H1 (cell line): ENCODE data around the gene PLB1. TPM values are rescaled to one million over a fixed set of nuclear protein-coding genes. Genes with fewer than 3 reads are reported as not detected.

Experiments
- CTCF ChIA-PET: fragments of 300-600 bp; sonication (Branson Sonifier 250); formaldehyde crosslinking; loops from one replicate; lab custom pipeline; 2021; ENCODE audit not compliant: partially characterized antibody; lab: Charles Lee
- POLR2A ChIA-PET: fragments of 300-600 bp; sonication (Branson Sonifier 250); formaldehyde crosslinking; loops from one replicate; lab custom pipeline; 2021; ENCODE audit warnings: inconsistent platforms; ENCODE audit not compliant: partially characterized antibody; lab: Charles Lee
- DNase-seq, 2 experiments: peaks; one replicate each; pipeline versions ENCODE4 v3.0.0 to v3.0.0-alpha.2; 2010 to 2022; ENCODE audit warnings: low spot score in 2 of 2, low read depth in 1 of 2, mixed read lengths in 1 of 2
- FAIRE-seq: peaks from 2 replicates; lab custom pipeline; 2011; peaks lifted over from hg19 to GRCh38; lab: Jason Lieb, UNC
- H2AFZ ChIP-seq: 2 replicates; pipeline ENCODE4 v1.8.1; 2012; ENCODE audit warnings: low read length, inconsistent platforms
- H2AK5ac ChIP-seq: 2 replicates; pipeline ENCODE4 v1.6.1; 2013; ENCODE audit warnings: low read depth, low read length
- H2BK120ac ChIP-seq: replicated peaks from 2 replicates; pipeline ENCODE3; 2013; ENCODE audit warnings: low read depth, low read length, inconsistent platforms
- H2BK12ac ChIP-seq: 2 replicates; pipeline ENCODE4 v1.6.1; 2013; ENCODE audit warnings: low read depth, low read length
- H2BK15ac ChIP-seq: 2 replicates; pipeline ENCODE4 v1.6.1; 2013; ENCODE audit warnings: low read length
- H2BK20ac ChIP-seq: 2 replicates; pipeline ENCODE4 v1.6.1; 2013; ENCODE audit warnings: low read length
- H2BK5ac ChIP-seq: 2 replicates; pipeline ENCODE4 v1.6.1; 2013; ENCODE audit warnings: low read depth, low read length
- H3K14ac ChIP-seq: 2 replicates; pipeline ENCODE4 v1.6.1; 2013; ENCODE audit warnings: inconsistent platforms; ENCODE audit not compliant: insufficient read length
- H3K18ac ChIP-seq: 2 replicates; pipeline ENCODE4 v1.6.1; 2013; ENCODE audit warnings: low read length; ENCODE audit errors: extremely low read depth
- H3K23ac ChIP-seq: 2 replicates; pipeline ENCODE4 v1.6.1; 2013; ENCODE audit warnings: inconsistent platforms; ENCODE audit not compliant: insufficient read length
- H3K23me2 ChIP-seq: 2 replicates; pipeline ENCODE4 v1.6.1; 2013; ENCODE audit warnings: low read depth, low read length
- H3K27ac ChIP-seq: 2 replicates; pipeline ENCODE4 v1.6.1; 2011; ENCODE audit warnings: low read depth, low read length, inconsistent platforms
- H3K27me3 ChIP-seq, 4 experiments: replicated peaks in 1 of 4; 1 replicate in 1 of 4; 2 replicates in 3 of 4; pipeline versions ENCODE4 v1.6.1 to v1.8.1; 2011 to 2013; ENCODE audit warnings: low read length in 3 of 4, mild to moderate bottlenecking in 3 of 4, inconsistent platforms in 2 of 4, mixed read lengths in 2 of 4, moderate library complexity in 1 of 4; ENCODE audit not compliant: control insufficient read depth in 3 of 4, insufficient read depth in 3 of 4; ENCODE audit errors: extremely low read depth in 1 of 4
- H3K36me3 ChIP-seq, 4 experiments: 2 replicates each; pipeline versions ENCODE4 v1.6.1 to v1.8.1; 2011 to 2013; ENCODE audit warnings: mild to moderate bottlenecking in 4 of 4, low read length in 3 of 4, moderate library complexity in 2 of 4, control low read depth in 1 of 4, inconsistent platforms in 1 of 4; ENCODE audit not compliant: insufficient read depth in 4 of 4, control insufficient read depth in 2 of 4
- H3K4ac ChIP-seq: replicated peaks from 2 replicates; pipeline ENCODE3; 2013; ENCODE audit warnings: low read length, low read depth, mixed read lengths, inconsistent platforms; ENCODE audit not compliant: insufficient read length
- H3K4me1 ChIP-seq, 4 experiments: replicated peaks in 1 of 4; 1 replicate in 1 of 4; 2 replicates in 3 of 4; pipeline versions ENCODE4 v1.6.1 to v1.8.1; 2011 to 2013; ENCODE audit warnings: low read length in 3 of 4, inconsistent platforms in 2 of 4, mixed read lengths in 1 of 4; ENCODE audit not compliant: insufficient read depth in 4 of 4, control insufficient read depth in 3 of 4
- H3K4me2 ChIP-seq, 2 experiments: 2 replicates each; pipeline versions ENCODE4 v1.6.1 to v1.8.1; 2011 to 2013; ENCODE audit warnings: low read depth in 2 of 2, low read length in 2 of 2, control low read depth in 1 of 2, inconsistent platforms in 1 of 2, mild to moderate bottlenecking in 1 of 2; ENCODE audit not compliant: insufficient read depth in 1 of 2
- H3K4me3 ChIP-seq, 4 experiments: fragments of 200-600, 300-600 bp in 1 of 4; sonication (generic), shearing (Covaris generic), sonication (Bioruptor Twin) in 1 of 4; 2 replicates each; pipeline versions ENCODE4 v1.5.1 to v1.8.1; 2011 to 2016; ENCODE audit warnings: low read length in 4 of 4, low read depth in 3 of 4, control low read depth in 2 of 4, inconsistent platforms in 2 of 4, mild to moderate bottlenecking in 2 of 4, mixed read lengths in 1 of 4, moderate library complexity in 1 of 4; ENCODE audit not compliant: insufficient read depth in 2 of 4; ENCODE audit errors: extremely low read depth in 1 of 4
- H3K56ac ChIP-seq: replicated peaks from 2 replicates; pipeline ENCODE3; 2013; ENCODE audit warnings: low read depth, mild to moderate bottlenecking, mixed read lengths, low read length, inconsistent platforms; ENCODE audit not compliant: insufficient read length
- H3K79me1 ChIP-seq: 2 replicates; pipeline ENCODE4 v1.6.1; 2013; ENCODE audit warnings: low read depth, low read length, control low read depth
- H3K79me2 ChIP-seq, 2 experiments: 2 replicates each; pipeline versions ENCODE4 v1.6.1 to v1.8.1; 2012 to 2013; ENCODE audit warnings: low read length in 2 of 2, mild to moderate bottlenecking in 2 of 2, inconsistent platforms in 1 of 2; ENCODE audit not compliant: insufficient read depth in 2 of 2, control insufficient read depth in 1 of 2
- H3K9ac ChIP-seq, 4 experiments: replicated peaks in 1 of 4; 1 replicate in 1 of 4; 2 replicates in 3 of 4; pipeline versions ENCODE4 v1.6.1 to v1.8.1; 2011 to 2013; ENCODE audit warnings: low read depth in 3 of 4, low read length in 3 of 4, control low read depth in 2 of 4, mild to moderate bottlenecking in 2 of 4, moderate library complexity in 2 of 4, inconsistent platforms in 1 of 4; ENCODE audit errors: extremely low read depth in 1 of 4
- H3K9me3 ChIP-seq, 2 experiments: 2 replicates each; pipeline versions ENCODE4 v1.6.1 to v1.8.1; 2012 to 2013; ENCODE audit warnings: mild to moderate bottlenecking in 2 of 2, moderate library complexity in 2 of 2, control low read depth in 1 of 2, inconsistent platforms in 1 of 2, low read depth in 1 of 2, low read length in 1 of 2, mixed read lengths in 1 of 2; ENCODE audit not compliant: insufficient read depth in 2 of 2
- H4K20me1 ChIP-seq, 2 experiments: replicated peaks in 1 of 2; 2 replicates each; pipeline versions ENCODE3 to v1.8.1; 2011 to 2013; ENCODE audit warnings: inconsistent platforms in 2 of 2, low read length in 2 of 2, mild to moderate bottlenecking in 1 of 2; ENCODE audit not compliant: insufficient read depth in 2 of 2, control insufficient read depth in 1 of 2
- H4K5ac ChIP-seq: 2 replicates; pipeline ENCODE4 v1.6.1; 2013; ENCODE audit warnings: low read length, low read depth, mixed read lengths, inconsistent platforms; ENCODE audit not compliant: insufficient read length
- H4K8ac ChIP-seq: 2 replicates; pipeline ENCODE4 v1.8.0; 2013; ENCODE audit warnings: mild to moderate bottlenecking, moderate library complexity, low read length, inconsistent platforms; ENCODE audit not compliant: insufficient read depth; ENCODE audit errors: extremely low read depth
- H4K91ac ChIP-seq: replicated peaks from 2 replicates; pipeline ENCODE3; 2013; ENCODE audit warnings: low read length, mixed read lengths, inconsistent platforms; ENCODE audit not compliant: insufficient read length
- CBX5 ChIP-seq: fragments of 300-800, 300-1000 bp; sonication (generic); IDR thresholded peaks from 2 replicates; pipeline ENCODE4 v1.7.1; 2016; ENCODE audit warnings: antibody characterized with exemption, low read length, low read depth
- CHD2 ChIP-seq: IDR thresholded peaks from 2 replicates; pipeline ENCODE4 v1.6.1; 2012; ENCODE audit warnings: low read length, improper control_type of control experiment
- EP300 ChIP-seq, 2 experiments: IDR thresholded peaks; 1 replicate in 1 of 2; 2 replicates in 1 of 2; pipeline ENCODE4 v1.6.1; 2011 to 2012; ENCODE audit warnings: low read depth in 2 of 2, low read length in 2 of 2, mild to moderate bottlenecking in 2 of 2, borderline replicate concordance in 1 of 2, inconsistent platforms in 1 of 2, moderate library complexity in 1 of 2
- KDM1A ChIP-seq: fragments of 200-600, 300-600 bp; sonication (generic); IDR thresholded peaks from 2 replicates; pipeline ENCODE4 v1.7.1; 2016; ENCODE audit warnings: mild to moderate bottlenecking, low read length, borderline replicate concordance
- MAFK ChIP-seq: IDR thresholded peaks from 2 replicates; pipeline ENCODE4 v1.6.1; 2012; ENCODE audit warnings: low read depth, mild to moderate bottlenecking, improper control_type of control experiment, low read length
- PHF8 ChIP-seq: fragments of 200-600 bp; sonication (generic); conservative IDR thresholded peaks from 2 replicates; pipeline ENCODE4 v1.7.1; 2012; ENCODE audit warnings: low read depth, mild to moderate bottlenecking, inconsistent platforms, low read length, moderate library complexity
- POU5F1 ChIP-seq: IDR thresholded peaks from 2 replicates; pipeline ENCODE4 v1.6.1; 2011; ENCODE audit warnings: low read depth, mild to moderate bottlenecking, low read length, moderate library complexity
- RFX5 ChIP-seq: IDR thresholded peaks from 2 replicates; pipeline ENCODE4 v1.6.1; 2011; ENCODE audit warnings: low read depth, low read length, improper control_type of control experiment, borderline replicate concordance
- SP4 ChIP-seq: IDR thresholded peaks from 2 replicates; pipeline ENCODE4 v1.6.1; 2012; ENCODE audit warnings: low read length, inconsistent platforms
- SUZ12 ChIP-seq: fragments of 200-600 bp; sonication (generic); IDR thresholded peaks from 2 replicates; pipeline ENCODE4 v1.6.1; 2012; ENCODE audit warnings: mild to moderate bottlenecking, inconsistent platforms, low read length, moderate library complexity, mixed read lengths
- TAF7 ChIP-seq: optimal IDR thresholded peaks from 2 replicates; pipeline ENCODE3; 2011; ENCODE audit warnings: low read depth, mild to moderate bottlenecking, inconsistent platforms, low read length, moderate library complexity, borderline replicate concordance
- YY1 ChIP-seq: IDR thresholded peaks from 2 replicates; pipeline ENCODE4 v1.6.1; 2011; ENCODE audit warnings: low read depth, mild to moderate bottlenecking, low read length
- WGBS, 2 experiments: shearing (Covaris generic) in 1 of 2; methylation state at CpG; one replicate each; pipeline versions ENCODE4 v1.1.6 to v1.1.7; 2013 to 2015; ENCODE audit warnings: low lambda C conversion rate in 2 of 2, mixed read lengths in 2 of 2, inconsistent platforms in 1 of 2, low coverage in 1 of 2, missing lambda C conversion rate in 1 of 2; ENCODE audit not compliant: insufficient replicate concordance in 2 of 2, insufficient coverage in 1 of 2, insufficient read length in 1 of 2; ENCODE audit errors: extremely low coverage in 1 of 2, missing lambda C conversion rate in 1 of 2; 5-methylcytosine and 5-hydroxymethylcytosine counted together
- polyA plus RNA-seq, 7 experiments: library from polyadenylated mRNA; depleted of rRNA in 3 of 7; stranded (reverse) in 5 of 7; unstranded in 2 of 7; fragments of >200 nt in 5 of 7; fragments of 200-250 nt in 2 of 7; gene quantifications; 1 replicate in 5 of 7; 2 replicates in 1 of 7; 4 replicates in 1 of 7; pipeline versions ENCODE4 v1.2.1 to v1.2.3, GENCODE V29; 2011 to 2013; ENCODE audit warnings: missing spikeins in 2 of 7, mixed read lengths in 2 of 7
- total RNA-seq: library from RNA; stranded (reverse); fragmentation: NEBNext Ultra II Directional; extraction: Animal tissue kit (Norgen Biotek cat#: 25700); gene quantifications from 2 replicates; pipeline ENCODE4 v1.2.1, GENCODE V29; 2021
- TF ChIP-seq, protein P1 (sequence below): IDR thresholded peaks from 2 replicates; pipeline ENCODE4 v1.6.1; 2012; ENCODE audit warnings: low read length, inconsistent platforms

The PLB1 gene
- total and polyA plus RNA-seq, 2 of the 8 experiments (the other 6 are each of a cell fraction or from before 2014, with no cell fraction given), result 0.20 to 0.36 TPM

DNA sequence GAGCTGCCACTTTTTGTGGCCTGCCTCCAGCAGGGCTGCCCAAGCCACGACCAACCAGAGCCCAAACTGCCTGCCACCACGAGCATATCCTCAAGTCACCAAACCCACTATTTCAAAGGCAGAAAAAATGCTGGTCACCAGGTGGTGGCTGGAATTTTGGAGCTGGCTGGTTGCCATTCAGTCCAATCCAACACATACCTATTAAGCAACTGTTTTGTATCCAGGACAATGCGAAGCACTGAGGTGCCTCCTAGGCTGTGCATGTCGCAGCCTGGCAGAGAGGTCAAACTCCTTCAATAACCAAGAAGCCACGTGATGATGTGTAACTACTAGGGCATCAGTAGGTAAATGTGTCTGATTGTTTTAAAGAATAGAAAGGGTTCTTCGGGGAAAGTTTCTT, 147.5 kb downstream of the PLB1 start:
- Histone ChIP-seq H3K79me2 (no peaks in the 10 kb centered on the region), H3K56ac (no peak overlapping the region), H3K27me3 (no peaks in the 10 kb centered on the region), H4K91ac (no peak overlapping the region), H2BK20ac (no peak overlapping the region), H4K8ac (no peak overlapping the region), H2AK5ac (no peak overlapping the region), H3K23me2 (no peaks in the 10 kb centered on the region), H3K79me1 (no peaks in the 10 kb centered on the region), H4K5ac (no peak overlapping the region), H2BK120ac (no peak overlapping the region), H3K14ac (no peak overlapping the region), H2AFZ (no peak overlapping the region), H3K23ac (no peak overlapping the region), H3K36me3 (no peaks in the 10 kb centered on the region), H3K4me2 (no peak overlapping the region), H2BK15ac (no peak overlapping the region), H3K18ac (no peak overlapping the region), H3K4ac (no peak overlapping the region), H3K9me3 (no peaks in the 10 kb centered on the region), H3K27ac (no peak overlapping the region), H3K9ac (no peak overlapping the region), H4K20me1 (no peaks in the 10 kb centered on the region), H2BK12ac (no peak overlapping the region), H3K4me1 (peaks cover 0 to 10% (median 2%) of the 10 kb centered on the region in 4 experiments; a peak in 2 of 7 replicates), H2BK5ac (no peak overlapping the region), H3K4me3 (no peak overlapping the region)
- WGBS, 2 experiments, result 97% methylated on average over 6 of the region's 6 CpGs; no CpG with 5 or more reads in 1 of the 2 experiments
- ChIA-PET CTCF (interaction anchor here (1.7 to 2.4 kb wide), 2 partner anchors 12 to 22 kb away, joined by 4 read pairs; no protein-coding TSS in a partner anchor), POLR2A (no interaction called here)
- no peak for DNase-seq
- no peak for FAIRE-seq
- no peak for TF ChIP-seq EP300 (IDR thresholded peaks at IDR 0.05; ENCODE audit: borderline replicate concordance in 1 of 2, low read depth in 2 of 2, low read length in 2 of 2)
- no peak for TF ChIP-seq YY1
- TF ChIP-seq CHD2, result no peak
- no peak for TF ChIP-seq SP4
- TF ChIP-seq CBX5, result no peak
- TF ChIP-seq POU5F1, result no peak
- TF ChIP-seq KDM1A, result no peak
- TF ChIP-seq PHF8, result no peak
- TF ChIP-seq, protein P1, sequence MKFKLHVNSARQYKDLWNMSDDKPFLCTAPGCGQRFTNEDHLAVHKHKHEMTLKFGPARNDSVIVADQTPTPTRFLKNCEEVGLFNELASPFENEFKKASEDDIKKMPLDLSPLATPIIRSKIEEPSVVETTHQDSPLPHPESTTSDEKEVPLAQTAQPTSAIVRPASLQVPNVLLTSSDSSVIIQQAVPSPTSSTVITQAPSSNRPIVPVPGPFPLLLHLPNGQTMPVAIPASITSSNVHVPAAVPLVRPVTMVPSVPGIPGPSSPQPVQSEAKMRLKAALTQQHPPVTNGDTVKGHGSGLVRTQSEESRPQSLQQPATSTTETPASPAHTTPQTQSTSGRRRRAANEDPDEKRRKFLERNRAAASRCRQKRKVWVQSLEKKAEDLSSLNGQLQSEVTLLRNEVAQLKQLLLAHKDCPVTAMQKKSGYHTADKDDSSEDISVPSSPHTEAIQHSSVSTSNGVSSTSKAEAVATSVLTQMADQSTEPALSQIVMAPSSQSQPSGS, result no peak
- TF ChIP-seq SUZ12, result no peak
- no peak for TF ChIP-seq MAFK
- TF ChIP-seq RFX5, result no peak
- TF ChIP-seq TAF7, result no peak
